GM12873 (cell line): Measurements from ENCODE around the gene TMEM132D.

Experiments used
- CTCF ChIP-seq: IDR thresholded peaks from 2 replicates; pipeline ENCODE4 v1.5.1; 2012; ENCODE audit warnings: low read depth, mild to moderate bottlenecking, moderate library complexity, low read length, control low read depth; ENCODE audit not compliant: insufficient read depth; ENCODE audit errors: missing control alignments

TMEM132D gene

GRCh38 chr12:129102233-129102632, 801.6 kb downstream of the TMEM132D start:
- TF ChIP-seq CTCF = no peak

DNA sequence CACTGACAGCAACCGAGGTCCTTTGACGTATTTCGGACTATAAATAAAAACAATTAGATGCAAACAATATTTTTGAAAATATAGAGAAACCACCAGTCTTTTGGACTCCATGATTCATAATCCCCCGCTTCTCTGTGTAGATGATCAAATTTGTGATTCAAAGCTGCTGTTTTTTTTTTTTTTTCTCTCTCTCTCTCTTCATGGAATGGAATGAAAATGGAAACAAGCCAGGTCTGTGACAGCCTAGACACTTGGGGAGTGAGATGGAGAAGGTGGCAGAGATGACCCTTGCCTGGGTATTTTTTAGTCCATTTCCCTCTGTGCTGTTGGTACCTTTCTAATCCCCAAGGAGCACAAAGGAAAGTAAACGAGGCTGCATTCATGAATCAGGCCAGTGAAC, 802.0 kb downstream of the TMEM132D start:
- no peak for TF ChIP-seq CTCF

GRCh38 chr12:129101404-129101803, 802.4 kb downstream of the TMEM132D start:
- no peak for TF ChIP-seq CTCF

- no peak for TF ChIP-seq CTCF
Observed at GRCh38 chr12:129097451-129097850, 806.4 kb downstream of the TMEM132D start.

DNA sequence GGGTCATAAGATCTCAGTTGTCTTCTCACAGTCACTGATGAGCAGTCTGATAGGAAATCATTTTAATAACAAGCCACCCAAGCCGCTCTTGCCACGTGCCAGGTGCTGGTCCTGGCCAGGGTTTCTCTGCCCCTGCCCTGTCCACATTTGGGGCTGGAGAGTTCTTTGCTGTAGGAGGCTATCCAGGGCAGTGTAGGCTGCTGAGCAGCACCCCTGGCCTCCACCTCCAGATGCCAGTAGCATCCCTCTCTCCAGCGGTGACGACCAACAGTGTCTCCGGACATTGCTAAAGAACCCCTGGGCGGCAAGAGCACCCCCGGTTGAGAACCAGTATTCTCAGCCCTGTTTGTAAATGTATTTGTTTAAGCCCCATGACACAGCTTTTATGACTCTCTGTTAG, 806.9 kb downstream of the TMEM132D start:
- no peak for TF ChIP-seq CTCF

DNA sequence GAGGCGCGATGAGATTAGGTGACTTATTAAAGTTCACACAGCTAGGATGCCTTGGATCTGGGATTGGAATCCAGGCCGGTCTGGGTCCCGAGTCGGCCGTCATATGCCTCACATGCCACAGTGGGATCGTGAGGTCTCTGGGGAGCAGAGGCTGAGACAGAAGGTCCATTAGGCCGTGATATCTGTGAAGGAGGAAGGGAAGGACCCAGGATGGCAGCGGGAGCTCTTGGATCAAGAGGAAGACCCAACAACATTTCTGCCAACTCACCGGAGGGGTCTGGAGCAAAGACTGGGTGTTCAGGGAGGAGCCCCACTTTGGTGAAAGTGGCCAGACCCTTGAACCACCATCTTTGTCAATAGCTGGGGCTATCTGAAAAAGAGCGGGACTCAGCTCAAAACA, 807.6 kb downstream of the TMEM132D start:
- no peak for TF ChIP-seq CTCF

- TF ChIP-seq CTCF = no peak
Observed at GRCh38 chr12:129089576-129089975, 814.2 kb downstream of the TMEM132D start.
